Fibroblast of lung (primary cell): ENCODE measurements around the gene PMM2.

Experiments
- CTCF ChIP-seq, 2 donors: IDR thresholded peaks in 1 of 2; conservative IDR thresholded peaks in 1 of 2; 1 replicate in 1 of 2; 2 replicates in 1 of 2; pipeline ENCODE4 v1.5.1; 2011 to 2012; ENCODE audit warnings: low read length in 2 of 2, control low read depth in 1 of 2, inconsistent platforms in 1 of 2, low read depth in 1 of 2, mild to moderate bottlenecking in 1 of 2
- EZH2 ChIP-seq: IDR thresholded peaks from 2 replicates; pipeline ENCODE4 v1.5.1; 2012; ENCODE audit warnings: low read length, control low read depth, mild to moderate bottlenecking; ENCODE audit errors: missing control alignments

DNA sequence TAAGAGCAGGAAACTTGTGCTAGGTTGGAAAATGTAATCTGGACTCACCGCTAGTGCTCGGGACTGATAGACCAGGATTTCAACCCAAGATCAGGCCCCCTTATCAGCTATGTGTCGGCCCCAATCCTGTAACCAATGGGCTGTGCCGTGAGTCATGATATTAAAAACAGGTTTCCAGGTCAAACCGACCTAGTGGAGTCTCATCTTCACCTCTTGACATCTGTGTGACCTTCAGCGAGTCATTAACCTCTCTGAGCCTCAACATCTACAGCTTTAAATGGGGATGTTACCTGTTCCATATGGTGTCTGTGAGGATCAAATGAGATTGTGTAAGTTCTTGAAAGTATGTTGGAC lies 512 bp downstream of the PMM2 start:
- no peak for TF ChIP-seq EZH2
- no peak for TF ChIP-seq CTCF (conservative IDR thresholded peaks at IDR 0.05 in 1 of 2, IDR thresholded peaks at IDR 0.05 in 1 of 2; ENCODE audit: low read depth in 1 of 2, low read length in 2 of 2)
